DMS 273 (cell line): ENCODE data around the gene EVA1C.
"Not testable (repeated sequence)": the region's sequence is repeated elsewhere in the genome, so short reads cannot be mapped to it uniquely, and the experiment has no call there.

Experiments used
- DNase-seq: peaks from one replicate; lab custom pipeline; 2025; ENCODE audit not compliant: unreplicated experiment; lab: John Stamatoyannopoulos, UW

EVA1C gene

DNA sequence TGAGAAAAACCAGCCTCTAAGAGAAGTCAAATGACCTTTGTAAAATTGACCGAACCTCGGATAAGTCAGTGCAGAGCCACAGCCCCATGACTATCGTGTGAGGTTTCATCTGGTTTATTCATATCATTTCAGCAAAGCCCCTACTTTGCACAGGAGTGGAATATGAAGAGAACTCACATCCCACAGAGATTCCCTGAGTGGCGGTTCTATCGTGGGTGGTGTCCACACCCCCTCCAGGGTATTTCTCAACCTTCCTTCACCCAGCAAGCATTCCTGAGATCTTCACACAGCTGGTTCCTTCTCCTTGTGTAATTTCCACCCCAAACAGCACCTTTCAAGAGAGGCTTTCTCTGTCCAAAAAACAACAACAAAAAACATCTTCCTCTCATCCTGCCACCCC is 47.5 kb downstream of the EVA1C start:
- no peak for DNase-seq

DNA sequence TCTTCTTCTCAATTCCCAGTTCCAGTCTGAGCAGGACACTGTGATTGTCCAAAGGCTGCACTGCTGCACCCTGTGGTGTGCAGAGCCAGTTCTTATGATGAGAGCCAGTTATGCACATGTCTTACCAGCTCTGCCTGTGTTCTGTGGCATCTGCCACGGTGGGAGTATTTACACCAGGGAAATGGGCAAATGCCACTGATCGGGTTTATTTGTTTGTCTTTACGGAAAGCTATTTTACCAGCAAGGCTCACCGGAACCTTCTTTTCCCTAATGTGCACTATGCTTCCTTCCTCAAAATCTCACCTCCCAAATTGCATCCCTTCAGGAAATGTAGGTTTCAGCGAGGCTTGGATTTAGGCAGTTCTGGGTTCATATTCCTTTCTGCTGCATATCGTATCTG is 49.0 kb downstream of the EVA1C start:
- DNase-seq, result no peak

DNA sequence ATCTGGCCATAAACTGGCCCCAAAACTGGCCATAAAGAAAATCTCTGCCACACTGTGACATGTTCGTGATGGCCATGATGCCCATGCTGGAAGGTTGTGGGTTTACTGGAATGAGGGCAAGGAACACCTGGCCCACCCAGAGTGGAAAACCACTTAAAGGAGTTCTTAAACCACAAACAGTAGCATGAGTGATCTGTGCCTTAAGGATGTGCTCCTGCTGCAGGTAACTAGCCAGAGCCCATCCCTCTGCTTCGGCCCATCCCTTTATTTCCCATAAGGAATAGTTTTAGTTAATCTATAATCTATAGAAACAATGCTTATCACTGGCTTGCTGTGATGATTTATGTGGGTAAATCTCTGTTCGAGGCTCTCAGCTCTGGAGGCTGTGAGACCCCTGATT is 50.1 kb downstream of the EVA1C start:
- DNase-seq, result not testable (repeated sequence)

DNA sequence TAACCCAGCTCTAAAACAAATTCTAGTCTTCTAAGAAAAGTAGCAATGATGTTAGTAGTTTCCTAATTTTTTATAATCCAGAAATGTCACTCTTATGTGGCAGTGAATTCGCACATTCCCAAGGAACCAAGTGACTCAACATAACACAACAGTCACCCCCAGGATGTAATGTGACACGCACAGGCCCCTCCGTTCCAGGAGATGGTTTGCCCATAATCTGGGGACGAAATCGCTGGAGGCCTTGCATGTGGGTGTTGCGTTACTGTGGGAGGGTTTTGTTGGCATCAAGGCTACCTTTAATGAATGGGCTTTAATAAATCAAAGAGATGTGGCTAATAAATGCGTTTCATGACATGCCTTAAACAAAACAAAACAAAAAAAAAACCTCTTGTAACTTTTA is 50.9 kb downstream of the EVA1C start:
- DNase-seq, result no peak

DNA sequence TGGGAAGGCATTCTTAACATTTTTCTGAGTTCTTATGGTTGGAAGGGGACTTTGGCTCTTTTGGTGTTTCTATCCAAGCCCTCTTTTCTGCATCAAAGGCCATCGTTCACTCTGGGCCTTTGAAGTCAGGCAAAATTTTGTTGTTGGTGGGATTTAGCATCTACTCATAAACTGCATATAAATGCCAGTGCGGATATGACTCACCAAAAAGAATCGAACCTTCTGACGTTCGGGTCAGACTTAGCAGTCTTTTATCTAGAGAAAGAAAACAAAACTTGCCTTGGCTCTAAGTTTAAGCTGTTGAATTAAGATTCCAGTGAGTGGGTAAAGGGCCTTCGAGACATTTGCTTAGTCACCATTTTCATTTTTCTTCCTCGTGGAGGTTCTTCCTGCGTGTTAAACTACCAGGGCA is 51.4 kb downstream of the EVA1C start:
- no peak for DNase-seq

DNA sequence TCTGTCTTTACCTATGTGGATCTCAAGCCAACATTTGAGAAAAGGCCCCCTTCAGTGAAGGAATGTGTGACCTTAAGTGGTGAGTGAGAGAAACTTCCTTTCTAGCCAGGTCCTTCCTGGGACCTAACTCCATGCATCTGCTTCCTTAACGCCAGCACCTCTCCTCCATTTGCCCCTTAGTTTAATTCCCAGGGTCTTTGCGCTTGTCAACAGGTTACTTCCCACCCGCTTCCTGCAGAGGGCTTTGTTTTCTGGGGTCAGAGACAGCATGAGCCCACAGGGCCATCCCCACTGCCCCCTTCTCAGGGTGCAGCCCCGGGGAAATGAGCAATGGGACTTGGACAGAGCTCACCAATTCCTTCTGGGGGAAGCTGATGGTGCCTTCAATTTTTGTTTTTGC is 54.8 kb downstream of the EVA1C start:
- no peak for DNase-seq

DNA sequence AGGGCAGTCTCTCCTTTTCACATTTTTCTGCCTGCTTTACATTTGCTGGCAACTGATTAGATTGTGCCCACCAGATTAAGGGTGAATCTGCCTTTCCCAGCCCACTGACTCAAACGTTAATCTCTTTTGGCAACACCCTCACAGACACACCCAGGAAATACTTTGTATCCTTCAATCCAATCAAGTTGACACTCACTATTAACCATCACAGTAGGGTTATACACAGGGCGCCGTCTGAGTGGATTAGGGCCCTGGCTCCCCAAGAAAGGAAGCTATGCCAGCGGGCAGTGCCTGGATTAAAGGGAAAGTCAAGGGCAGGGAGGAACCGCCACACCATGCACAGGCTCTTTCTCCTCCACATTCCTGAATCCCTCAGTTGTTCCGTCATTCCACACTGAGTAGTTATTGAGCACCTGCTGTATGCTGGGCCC is 56.2 kb downstream of the EVA1C start:
- no peak for DNase-seq

DNA sequence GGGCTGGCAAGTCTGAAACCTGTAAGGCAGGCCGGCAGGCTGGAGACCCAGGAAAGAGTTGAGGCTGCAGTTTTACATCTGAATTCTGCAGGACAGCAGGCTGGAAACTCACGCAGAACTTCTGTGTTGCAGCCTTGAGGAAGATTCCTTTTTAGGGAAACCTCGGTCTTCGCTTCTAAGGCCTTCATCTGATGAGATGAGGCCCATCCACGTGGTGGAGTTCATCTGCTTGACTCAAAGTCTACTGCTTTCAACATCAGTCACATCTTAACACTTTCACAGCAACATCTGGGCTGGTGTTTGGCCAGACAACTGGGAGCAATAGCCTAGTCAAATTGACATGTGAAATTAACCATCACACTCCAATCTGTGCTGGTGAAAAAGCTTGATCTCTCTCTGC is 57.1 kb downstream of the EVA1C start:
- DNase-seq, result no peak

DNA sequence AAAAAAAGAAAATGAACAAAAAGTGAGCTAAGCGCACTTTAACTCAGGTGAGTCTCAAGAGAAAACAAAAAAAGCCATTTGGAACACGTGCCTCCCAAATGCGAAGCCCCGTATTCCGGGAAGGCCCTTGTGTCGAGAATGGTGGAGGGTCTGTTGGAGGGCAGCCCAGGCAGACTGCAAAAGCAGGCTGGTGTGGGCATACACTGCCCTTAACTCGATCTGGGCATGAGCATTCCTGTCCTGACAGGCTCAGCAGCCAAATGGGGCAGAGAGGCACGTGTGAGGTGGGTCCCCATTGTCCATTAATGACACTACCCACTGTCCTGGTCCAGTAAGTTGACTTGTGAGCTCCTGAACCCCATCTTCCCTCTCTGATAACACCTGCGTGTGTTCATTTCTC is 57.7 kb downstream of the EVA1C start:
- DNase-seq, result no peak

DNA sequence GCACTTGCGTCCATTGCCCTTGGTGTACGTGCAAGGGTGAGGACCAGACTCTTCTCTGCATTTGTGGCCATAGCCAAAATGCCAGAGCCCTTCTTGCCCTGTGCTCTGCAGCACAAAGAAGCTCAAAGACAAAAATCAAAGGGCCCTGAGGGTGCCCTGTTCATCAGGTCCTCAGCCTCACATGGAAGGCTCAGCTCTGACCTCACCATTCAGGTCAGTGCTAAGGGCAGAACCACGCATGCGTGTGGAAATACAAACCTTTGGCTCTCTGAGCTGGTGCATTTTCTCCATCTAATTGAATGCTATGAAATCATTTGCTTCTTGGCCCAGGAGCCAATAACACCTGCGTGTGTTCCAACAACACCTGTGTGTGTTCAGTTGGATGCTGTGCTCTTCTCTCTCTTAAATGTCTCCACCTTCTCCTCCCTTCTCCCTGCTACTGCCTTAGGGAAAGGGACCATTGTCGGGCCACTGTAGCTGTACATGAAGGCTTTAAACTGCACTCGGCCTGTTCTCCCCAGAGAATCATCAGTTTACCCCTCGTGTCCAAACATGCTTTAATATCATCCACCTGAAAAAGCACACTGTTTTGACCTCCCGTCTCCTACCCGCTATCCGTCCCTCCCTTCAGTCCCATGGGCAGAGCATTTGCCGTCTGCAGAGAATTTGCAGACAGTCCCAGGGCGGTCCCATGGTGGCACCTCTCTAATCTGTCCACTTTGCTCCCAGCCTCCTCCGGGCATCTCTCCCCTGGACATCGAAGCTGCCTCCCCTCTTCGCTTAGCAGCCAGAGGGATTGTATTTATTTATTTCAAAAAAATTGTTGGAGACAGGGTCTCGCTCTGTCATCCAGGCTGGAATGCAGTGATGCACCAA is 60.6 kb downstream of the EVA1C start:
- DNase-seq, result no peak

DNA sequence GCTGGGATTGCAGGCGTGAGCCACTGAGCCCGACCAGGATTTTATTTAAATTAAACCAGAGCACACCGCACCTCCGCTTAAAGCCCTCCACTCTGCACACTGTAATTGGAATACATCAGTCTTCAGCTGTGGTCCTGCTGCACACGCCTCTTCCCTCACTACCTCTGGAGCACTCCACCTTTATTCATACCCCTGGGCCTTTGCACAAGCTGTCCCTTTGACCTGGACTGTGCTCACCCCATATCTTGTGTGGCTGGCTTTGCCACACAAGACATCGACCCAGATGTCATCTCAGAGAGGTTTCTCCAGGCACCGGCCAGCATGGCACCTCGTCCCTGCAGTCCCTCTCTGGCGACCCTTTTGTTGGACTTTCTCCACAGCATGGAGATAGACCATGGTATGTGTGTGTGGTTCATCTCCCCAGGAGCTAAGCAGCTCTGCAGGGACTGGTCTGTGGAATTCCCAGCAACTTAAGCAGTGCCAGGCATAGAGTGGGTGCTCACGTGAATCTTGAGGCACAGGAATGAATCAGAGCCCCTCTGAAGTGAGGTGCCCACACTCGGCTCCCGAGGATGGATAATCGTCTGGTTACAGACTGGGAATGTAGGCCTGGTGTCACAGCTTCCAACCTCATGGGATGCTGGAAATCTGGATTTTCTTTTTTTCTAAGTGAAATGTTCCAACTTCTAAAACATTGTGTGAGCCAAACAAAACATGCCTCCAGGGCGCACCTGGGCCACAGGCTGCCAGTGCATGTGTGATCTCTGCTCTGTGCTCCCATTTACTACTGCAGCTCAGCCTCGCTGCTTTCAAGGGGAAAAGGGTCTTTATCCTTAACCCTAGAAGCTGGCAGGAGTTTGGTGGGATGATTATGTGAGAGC is 61.9 kb downstream of the EVA1C start:
- no peak for DNase-seq

DNA sequence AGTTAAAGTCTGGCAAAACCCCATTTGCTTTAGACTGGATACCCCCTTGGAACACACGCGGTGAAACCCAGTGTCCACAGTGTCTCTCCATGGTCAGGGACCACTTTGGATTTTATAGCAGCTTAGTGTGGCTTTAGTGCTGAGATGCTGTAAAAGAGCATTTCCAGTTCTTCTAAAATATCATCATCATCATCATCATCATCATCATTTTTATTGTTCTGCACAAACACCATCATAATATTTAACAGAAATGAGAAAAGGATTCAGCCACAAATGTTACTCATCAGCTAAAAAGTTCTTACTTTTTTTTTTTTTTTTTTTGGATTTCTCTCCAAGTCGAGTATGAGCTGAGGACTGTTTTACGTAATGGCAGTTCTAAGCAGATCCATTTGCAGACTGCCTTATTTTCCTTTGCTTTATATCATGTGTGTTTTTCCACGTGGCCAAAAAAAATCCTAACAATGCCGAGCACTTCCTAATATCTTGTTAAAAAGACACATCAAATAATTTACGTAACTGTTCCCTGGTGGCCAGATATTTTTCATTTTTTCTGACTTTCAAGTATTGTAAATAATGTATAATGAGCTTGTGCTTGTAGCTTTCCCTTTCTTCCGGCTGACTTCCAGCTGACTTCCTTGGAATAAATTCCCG is 62.8 kb downstream of the EVA1C start:
- no peak for DNase-seq

DNA sequence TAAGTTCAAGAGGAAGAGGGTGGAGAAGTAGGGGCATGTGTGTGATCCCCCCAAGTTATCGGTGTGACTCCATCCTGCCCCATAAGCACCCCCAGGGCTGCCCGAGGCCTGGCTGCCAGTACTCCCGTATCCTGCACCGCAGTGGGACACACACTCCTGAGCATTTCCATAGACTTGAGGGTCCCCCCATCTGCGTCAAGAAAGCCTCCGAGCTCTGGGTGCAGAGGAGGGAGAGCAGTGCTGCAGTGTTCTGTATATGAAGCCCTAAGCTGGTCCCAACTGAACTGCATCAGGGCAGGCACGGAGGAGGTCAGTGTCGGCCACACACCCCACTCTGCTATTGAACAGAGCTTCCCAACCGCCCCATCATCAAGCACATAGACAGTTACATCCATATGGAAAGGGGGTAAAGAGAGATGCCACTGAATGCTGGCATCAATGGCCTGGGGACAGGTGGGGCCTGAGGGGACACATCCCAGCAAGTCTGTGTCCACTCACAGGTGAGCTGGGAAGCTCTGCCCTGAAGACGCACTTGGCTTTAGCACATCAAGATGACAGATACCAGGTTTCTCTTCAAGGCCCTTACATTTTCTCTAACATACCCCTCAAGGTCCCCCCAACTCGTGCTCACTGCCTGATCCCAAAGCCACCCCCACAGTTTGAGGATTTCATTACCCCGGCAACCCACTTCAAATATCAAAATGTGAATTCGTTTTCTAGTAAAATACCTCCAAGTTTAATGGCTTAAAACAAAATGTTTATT is 64.3 kb downstream of the EVA1C start:
- no peak for DNase-seq

DNA sequence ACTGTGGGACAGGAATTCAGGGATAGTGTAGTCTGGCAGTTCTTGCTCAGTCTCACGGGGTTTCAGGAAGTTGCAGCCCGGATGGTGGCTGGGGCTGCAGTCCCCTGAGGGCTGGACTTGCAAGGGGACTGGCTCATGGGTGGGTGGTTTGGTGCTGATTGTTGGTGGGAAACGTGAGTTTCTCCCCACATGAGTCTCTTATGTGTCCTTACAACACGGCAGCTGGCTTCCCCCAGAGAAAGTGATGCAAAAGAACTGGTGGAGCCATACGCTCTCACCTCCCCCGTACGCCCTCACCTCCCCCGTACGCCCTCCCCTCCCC is 64.9 kb downstream of the EVA1C start:
- no peak for DNase-seq

DNA sequence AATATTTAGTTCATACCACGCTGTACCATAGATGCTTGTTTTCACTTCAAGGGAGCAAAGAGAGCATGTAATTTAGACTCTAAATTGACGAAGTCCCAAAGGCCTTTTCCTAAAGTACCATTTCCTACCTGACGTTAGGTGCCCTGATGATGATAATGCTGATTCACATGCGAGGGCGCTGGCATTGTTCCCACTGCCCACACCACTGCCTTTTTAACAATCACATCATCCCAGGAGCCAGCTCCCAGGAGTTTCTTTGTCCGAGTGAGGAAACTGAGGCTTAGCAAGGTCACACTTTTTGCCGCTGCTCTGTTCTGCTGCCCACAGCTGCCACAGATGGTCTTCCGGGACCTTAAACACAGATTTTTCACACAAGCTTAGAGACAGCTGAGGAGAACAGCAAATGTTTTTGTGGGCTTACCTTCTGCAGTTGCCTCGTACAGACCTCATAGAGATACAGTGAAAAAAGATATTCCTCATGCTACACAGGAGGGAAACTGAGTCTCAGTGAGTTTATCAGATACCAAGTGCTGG is 69.4 kb downstream of the EVA1C start:
- no peak for DNase-seq

DNA sequence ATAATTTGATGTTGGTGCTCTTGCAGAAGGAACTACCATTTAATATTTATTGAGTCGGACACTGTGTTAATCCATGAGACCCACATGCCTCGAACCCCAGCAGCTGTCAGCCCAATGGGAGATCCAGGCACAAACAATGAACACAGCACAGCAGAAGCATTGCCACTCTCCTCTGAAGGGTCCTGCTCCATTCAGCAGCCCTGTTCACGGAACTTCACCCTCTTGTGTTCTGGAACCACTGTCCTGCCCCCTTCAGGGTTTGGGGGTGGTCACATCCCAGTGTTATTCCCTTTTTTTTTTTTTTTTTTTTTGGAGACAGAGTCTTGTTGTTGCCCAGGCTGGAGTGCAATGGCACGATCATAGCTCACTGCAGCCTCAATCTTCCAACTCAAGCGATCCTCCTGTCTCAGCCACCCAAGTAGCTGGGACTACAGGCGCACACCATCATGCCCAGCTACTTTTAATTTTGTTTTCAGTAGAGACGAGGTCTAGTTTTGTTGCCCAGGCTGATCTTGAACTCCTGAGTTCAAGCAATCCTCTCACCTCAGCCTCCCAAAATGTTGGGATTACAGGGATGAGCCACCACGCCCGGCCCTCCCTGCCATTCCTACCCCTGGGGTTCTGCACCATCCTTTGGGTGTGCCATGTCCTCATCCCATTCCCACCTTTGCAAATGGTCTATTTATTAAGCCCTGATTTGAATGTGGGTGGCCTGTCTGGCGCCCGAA is 70.2 kb downstream of the EVA1C start:
- no peak for DNase-seq

DNA sequence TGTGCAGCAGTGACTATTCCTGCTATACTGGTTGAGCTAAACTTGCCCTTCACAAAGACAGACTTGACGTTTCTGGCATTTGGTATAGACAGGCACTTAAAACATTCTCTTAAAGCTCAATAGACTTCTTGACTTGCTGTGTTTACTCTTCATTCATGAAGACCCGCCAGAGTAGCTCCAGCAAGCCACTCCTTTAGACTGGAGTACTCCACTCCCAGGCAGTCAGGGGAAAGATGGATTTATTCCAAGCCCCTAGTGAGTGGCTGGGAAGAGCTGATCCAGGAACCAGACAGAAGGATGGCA is 70.7 kb downstream of the EVA1C start:
- no peak for DNase-seq

DNA sequence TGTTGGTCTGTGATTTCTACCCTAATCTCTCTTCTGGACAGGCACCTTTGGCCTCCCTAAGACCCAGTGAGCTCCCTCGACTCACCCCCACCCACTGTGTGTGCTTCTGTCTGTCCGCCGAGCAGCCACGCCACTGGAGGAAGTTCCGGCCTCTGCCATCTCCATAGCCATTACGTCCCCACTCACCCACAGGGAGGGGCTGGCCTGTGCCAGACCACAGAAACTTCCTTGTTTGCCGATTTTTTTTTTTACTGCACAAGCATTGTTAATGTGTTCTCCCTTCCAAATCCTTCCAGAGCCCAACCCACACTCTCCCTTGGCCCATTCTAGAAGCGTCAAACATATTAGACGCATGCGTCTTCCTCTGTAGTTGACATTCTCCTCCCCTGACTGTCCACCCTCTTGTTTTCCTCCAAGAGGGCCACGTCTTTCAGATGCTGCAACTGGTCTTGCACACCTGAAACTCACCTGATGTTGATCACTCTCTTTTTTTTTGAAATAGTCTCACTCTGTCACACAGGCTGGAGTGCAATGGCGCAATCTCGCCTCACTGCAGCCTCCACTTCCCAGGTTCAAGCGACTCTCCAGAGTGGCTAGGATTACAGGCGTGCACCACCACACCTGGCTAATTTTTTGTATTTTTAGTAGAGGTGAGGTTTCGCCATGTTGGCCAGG is 72.3 kb downstream of the EVA1C start:
- no peak for DNase-seq

DNA sequence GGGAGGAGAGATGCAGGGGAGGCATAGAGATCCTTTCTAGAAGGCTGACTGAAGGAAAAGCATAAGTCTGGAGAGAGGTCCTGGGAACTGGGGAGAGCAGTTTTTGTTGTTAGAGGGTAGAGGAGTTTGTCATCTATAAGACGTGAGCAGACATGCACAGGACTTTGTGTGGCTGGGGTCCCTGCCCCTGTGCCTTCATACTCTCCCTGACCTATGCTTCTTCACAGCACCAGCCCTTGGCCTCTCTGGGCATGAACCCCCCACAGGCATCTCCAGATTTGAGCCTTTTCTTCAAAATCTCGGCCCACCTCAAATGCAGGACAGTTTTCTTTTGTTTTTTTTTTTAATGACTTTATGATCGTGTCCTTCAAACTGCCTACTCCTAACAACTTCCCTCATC is 79.9 kb downstream of the EVA1C start:
- DNase-seq, result no peak
